ENCODE measurements around the gene HSDL1. TPM values are rescaled to one million over a fixed set of nuclear protein-coding genes. Genes with fewer than 3 reads are reported as not detected.

Gene HSDL1
- total RNA-seq, 4 donors from 2014 or later: 8.3 to 22.8 (median 12.4) TPM

GRCh38 chr16:84105301-84105815 lies 39.6 kb downstream of the HSDL1 start:
- WGBS: 71% methylated on average over 12 of the region's 12 CpGs
- H3K4me3 ChIP-seq: no peak overlapping the region
- no peaks in the 10 kb centered on the region for H3K27me3 ChIP-seq
- TF ChIP-seq EP300 (IDR thresholded peaks at IDR 0.05) (no peak), POLR2AphosphoS5 (IDR thresholded peaks at IDR 0.05) (no peak), POLR2A (IDR thresholded peaks at IDR 0.05) (no peak), CTCF (IDR thresholded peaks at IDR 0.05) (no peak)
- no peak for DNase-seq (ENCODE audit: low spot score in 2 of 2)
- H3K36me3 ChIP-seq: peaks cover 10% of the 10 kb centered on the region
- H3K4me1 ChIP-seq: peaks cover 12% of the 10 kb centered on the region
- no peak overlapping the region for H3K27ac ChIP-seq
- H3K9me3 ChIP-seq: no peaks in the 10 kb centered on the region

GRCh38 chr16:84104231-84104630 lies 40.7 kb downstream of the HSDL1 start:
- no peak overlapping the region for H3K27ac ChIP-seq
- DNase-seq (ENCODE audit: low spot score in 2 of 2): no peak

GRCh38 chr16:84103678-84104077 lies 41.3 kb downstream of the HSDL1 start:
- peaks cover 19% of the 10 kb centered on the region for H3K36me3 ChIP-seq
- no peak for DNase-seq (ENCODE audit: low spot score in 2 of 2)
- TF ChIP-seq POLR2AphosphoS5 (IDR thresholded peaks at IDR 0.05): no peak
- H3K9me3 ChIP-seq: no peaks in the 10 kb centered on the region
- peak overlapping the region; percentile 36 for H3K27ac ChIP-seq
- peaks cover 12% of the 10 kb centered on the region for H3K4me1 ChIP-seq
- WGBS: 40% methylated on average over 5 of the region's 5 CpGs
- H3K4me3 ChIP-seq: no peak overlapping the region
- no peaks in the 10 kb centered on the region for H3K27me3 ChIP-seq

More at GRCh38 chr16:84104231-84104630, 40.7 kb downstream of the HSDL1 start:
- WGBS: 88% methylated on average over 3 of the region's 3 CpGs
- TF ChIP-seq EP300 (IDR thresholded peaks at IDR 0.05): no peak
- no peak for TF ChIP-seq CTCF (IDR thresholded peaks at IDR 0.05)
- no peak for TF ChIP-seq POLR2A (IDR thresholded peaks at IDR 0.05)
- no peak for TF ChIP-seq POLR2AphosphoS5 (IDR thresholded peaks at IDR 0.05)
- H3K9me3 ChIP-seq: no peaks in the 10 kb centered on the region
- no peak overlapping the region for H3K4me3 ChIP-seq
- no peaks in the 10 kb centered on the region for H3K27me3 ChIP-seq
- H3K36me3 ChIP-seq: peaks cover 13% of the 10 kb centered on the region
- peaks cover 12% of the 10 kb centered on the region for H3K4me1 ChIP-seq

- Histone ChIP-seq H3K36me3 (peaks cover 57% of the 10 kb centered on the region), H3K4me3 (no peak overlapping the region), H3K27ac (no peak overlapping the region), H3K4me1 (peaks cover 7% of the 10 kb centered on the region), H3K27me3 (no peaks in the 10 kb centered on the region), H3K9me3 (no peaks in the 10 kb centered on the region)
- TF ChIP-seq POLR2AphosphoS5 (IDR thresholded peaks at IDR 0.05) (no peak), POLR2A (IDR thresholded peaks at IDR 0.05) (no peak), CTCF (IDR thresholded peaks at IDR 0.05) (no peak), EP300 (IDR thresholded peaks at IDR 0.05) (no peak)
- 88% methylated on average over 7 of the region's 7 CpGs for WGBS
- no peak for DNase-seq (ENCODE audit: low spot score in 2 of 2)
These were observed 46.0 kb downstream of the HSDL1 start for GRCh38 chr16:84098939-84099338.

GRCh38 chr16:84096447-84097005 lies 48.5 kb downstream of the HSDL1 start:
- no peaks in the 10 kb centered on the region for H3K27me3 ChIP-seq
- TF ChIP-seq POLR2A (IDR thresholded peaks at IDR 0.05) (no peak), EP300 (IDR thresholded peaks at IDR 0.05) (no peak), POLR2AphosphoS5 (IDR thresholded peaks at IDR 0.05) (no peak), CTCF (IDR thresholded peaks at IDR 0.05) (no peak)
- H3K36me3 ChIP-seq: peaks cover 79% of the 10 kb centered on the region
- no peak overlapping the region for H3K4me3 ChIP-seq
- no peaks in the 10 kb centered on the region for H3K4me1 ChIP-seq
- no peak for DNase-seq (ENCODE audit: low spot score in 2 of 2)
- WGBS: 82% methylated on average over 4 of the region's 4 CpGs
- H3K9me3 ChIP-seq: no peaks in the 10 kb centered on the region
- no peak overlapping the region for H3K27ac ChIP-seq
